CD14-positive monocyte (primary cell): ENCODE data around the gene SLC8A2. TPM values are rescaled to one million over a fixed set of nuclear protein-coding genes. Genes with fewer than 3 reads are reported as not detected.

ENCODE experiments used
- DNase-seq, 3 donors: peaks; one replicate each; pipeline ENCODE4 v3.0.0-alpha.2; 2011 to 2022
- H2AFZ ChIP-seq: 2 replicates; pipeline ENCODE4 v1.6.0; 2012; ENCODE audit warnings: mild to moderate bottlenecking, low read depth, low read length, inconsistent platforms; ENCODE audit not compliant: insufficient read depth, poor library complexity, severe bottlenecking
- H3K27ac ChIP-seq, 2 donors: 1 replicate in 1 of 2; 2 replicates in 1 of 2; pipeline ENCODE4 v1.5.1; 2012 to 2013; ENCODE audit warnings: low read length in 2 of 2, control low read depth in 1 of 2, inconsistent platforms in 1 of 2, low read depth in 1 of 2, mild to moderate bottlenecking in 1 of 2
- H3K27me3 ChIP-seq, 2 donors: one replicate each; pipeline versions ENCODE4 v1.6.0 to v1.6.1; 2011 to 2013; ENCODE audit warnings: low read length in 2 of 2; ENCODE audit not compliant: control insufficient read depth in 2 of 2, insufficient read depth in 2 of 2
- H3K36me3 ChIP-seq, 2 donors: replicated peaks in 1 of 2; 1 replicate in 1 of 2; 2 replicates in 1 of 2; pipeline versions ENCODE4 v1.5.1 to v1.6.1; 2012 to 2013; ENCODE audit warnings: low read length in 2 of 2, control low read depth in 1 of 2, inconsistent platforms in 1 of 2, mild to moderate bottlenecking in 1 of 2; ENCODE audit not compliant: insufficient read depth in 2 of 2, control insufficient read depth in 1 of 2
- H3K4me1 ChIP-seq, 2 donors: 1 replicate in 1 of 2; 2 replicates in 1 of 2; pipeline versions ENCODE4 v1.5.1 to v1.6.1; 2012 to 2013; ENCODE audit warnings: low read length in 2 of 2, control low read depth in 1 of 2, inconsistent platforms in 1 of 2, mild to moderate bottlenecking in 1 of 2, moderate library complexity in 1 of 2; ENCODE audit not compliant: insufficient read depth in 2 of 2, control insufficient read depth in 1 of 2
- H3K4me2 ChIP-seq: replicated peaks from 2 replicates; pipeline ENCODE3; 2012; ENCODE audit warnings: low read length, moderate library complexity, mild to moderate bottlenecking; ENCODE audit not compliant: poor library complexity, severe bottlenecking; ENCODE audit errors: extremely low read depth
- H3K4me3 ChIP-seq, 3 experiments: fragments of 200-600 bp in 1 of 3; sonication (generic) in 1 of 3; replicated peaks in 1 of 3; 1 replicate in 2 of 3; 2 replicates in 1 of 3; pipeline ENCODE4 v1.5.1; 2011 to 2013; ENCODE audit warnings: low read length in 3 of 3, mild to moderate bottlenecking in 3 of 3, control low read depth in 2 of 3, low read depth in 2 of 3, inconsistent platforms in 1 of 3, moderate library complexity in 1 of 3
- H3K79me2 ChIP-seq: 2 replicates; pipeline ENCODE4 v1.6.0; 2012; ENCODE audit warnings: mild to moderate bottlenecking, control low read depth, inconsistent platforms, low read length, moderate library complexity; ENCODE audit not compliant: insufficient read depth
- H3K9ac ChIP-seq: 2 replicates; pipeline ENCODE4 v1.6.0; 2017; ENCODE audit warnings: low read length, mild to moderate bottlenecking; ENCODE audit not compliant: insufficient read depth, poor library complexity, severe bottlenecking
- H3K9me3 ChIP-seq, 2 donors: replicated peaks in 1 of 2; 1 replicate in 1 of 2; 2 replicates in 1 of 2; pipeline versions ENCODE4 v1.5.1 to v1.6.1; 2012 to 2013; ENCODE audit warnings: low read length in 2 of 2, control low read depth in 1 of 2; ENCODE audit not compliant: control insufficient read depth in 1 of 2, insufficient read depth in 1 of 2
- H4K20me1 ChIP-seq: 2 replicates; pipeline ENCODE4 v1.6.0; 2012; ENCODE audit warnings: mild to moderate bottlenecking, low read length, control low read depth, moderate library complexity; ENCODE audit not compliant: insufficient read depth
- H3K27ac Mint-ChIP-seq, 7 donors: one replicate each; pipeline ENCODE4 v1.8.0; 2020; ENCODE audit warnings: mild to moderate bottlenecking in 7 of 7, mixed read lengths in 7 of 7, moderate library complexity in 6 of 7, inconsistent platforms in 2 of 7
- H3K27me3 Mint-ChIP-seq, 3 donors: one replicate each; pipeline ENCODE4 v1.8.0; 2021 to 2022; ENCODE audit warnings: low read depth in 3 of 3, mild to moderate bottlenecking in 3 of 3, mixed read lengths in 3 of 3, moderate library complexity in 3 of 3, inconsistent platforms in 1 of 3
- H3K36me3 Mint-ChIP-seq, 2 donors: one replicate each; pipeline ENCODE4 v1.8.0; 2020; ENCODE audit warnings: mixed read lengths in 2 of 2, inconsistent platforms in 1 of 2, mild to moderate bottlenecking in 1 of 2
- H3K4me1 Mint-ChIP-seq: one replicate; pipeline ENCODE4 v1.8.0; 2020; ENCODE audit warnings: mild to moderate bottlenecking, mixed read lengths
- H3K4me3 Mint-ChIP-seq, 2 donors: one replicate each; pipeline ENCODE4 v1.8.0; 2020; ENCODE audit warnings: mild to moderate bottlenecking in 2 of 2, mixed read lengths in 2 of 2, moderate library complexity in 1 of 2
- H3K9me3 Mint-ChIP-seq, 7 donors: one replicate each; pipeline ENCODE4 v1.8.0; 2020 to 2022; ENCODE audit warnings: mixed read lengths in 7 of 7, mild to moderate bottlenecking in 6 of 7, moderate library complexity in 6 of 7, inconsistent platforms in 2 of 7
- WGBS: methylation state at CpG from one replicate; pipeline ENCODE4 v1.1.5; 2013; ENCODE audit warnings: missing lambda C conversion rate; ENCODE audit not compliant: insufficient coverage; 5-methylcytosine and 5-hydroxymethylcytosine counted together
- intact Hi-C, 2 donors: fragments of 100-400 bp; cut with micrococcal nuclease; formaldehyde crosslinking; loops; one replicate each; pipeline versions ENCODE4 v1.15.0 to v1.15.1; 2023
- polyA plus RNA-seq, 3 donors: library from polyadenylated mRNA; depleted of rRNA in 1 of 3; unstranded in 2 of 3; stranded (reverse) in 1 of 3; fragments of 300-500 nt in 2 of 3; fragments of >200 nt in 1 of 3; fragmentation: Illumina TruSeq in 2 of 3; gene quantifications; 1 replicate in 2 of 3; 2 replicates in 1 of 3; pipeline ENCODE4 v1.2.3, GENCODE V29; 2012 to 2021
- TF ChIP-seq, protein P1 (sequence below): fragments of 200-600 bp; IDR thresholded peaks from one replicate; pipeline ENCODE4 v1.8.0; 2022; ENCODE audit warnings: antibody characterized with exemption, mild to moderate bottlenecking

SLC8A2 gene
- polyA plus RNA-seq, 3 donors, result not detected

DNA sequence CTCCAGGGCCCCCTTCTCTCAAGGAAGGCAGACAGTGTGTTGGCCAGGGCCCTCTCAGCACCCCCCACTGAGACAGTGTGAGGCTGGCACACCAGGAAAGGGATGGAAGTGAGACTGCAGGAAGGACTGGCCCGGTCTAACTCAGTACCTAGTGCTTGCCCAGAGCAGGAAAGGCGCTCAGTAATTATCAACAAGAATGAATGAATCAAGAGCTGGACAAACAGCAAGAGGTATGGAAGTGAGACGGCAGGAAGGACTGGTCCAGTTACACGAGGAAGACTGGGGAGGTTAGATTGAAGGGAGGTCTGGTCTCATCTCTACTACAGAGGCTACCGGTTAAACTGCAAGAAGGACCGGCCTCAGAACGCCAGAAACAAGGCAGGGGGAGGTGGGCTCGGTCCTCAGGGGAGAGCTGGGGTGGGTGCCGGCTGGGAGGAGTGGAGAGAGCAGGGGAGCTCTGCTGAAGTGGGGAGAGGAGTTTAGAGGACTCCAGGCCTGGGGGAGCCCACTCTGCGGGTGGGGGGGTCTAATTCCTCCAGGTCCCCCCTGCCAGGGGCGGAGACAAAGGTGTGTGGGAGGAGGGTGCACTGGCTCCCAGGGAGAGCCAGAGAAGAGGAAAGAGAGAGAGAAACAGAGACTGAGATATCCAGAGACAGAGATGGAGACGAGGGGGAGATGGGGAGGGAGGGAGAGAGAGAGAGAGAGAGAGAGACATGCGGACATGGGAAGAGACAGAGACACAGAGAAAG lies 1.1 kb downstream of the SLC8A2 start:
- Histone ChIP-seq H3K4me2 (no peak overlapping the region), H3K27ac (no peak overlapping the region), H3K4me1 (no peaks in the 10 kb centered on the region), H3K4me3 (no peak overlapping the region), H3K79me2 (no peaks in the 10 kb centered on the region), H3K27me3 (peaks cover 16 to 54% of the 10 kb centered on the region in 2 donors), H4K20me1 (no peaks in the 10 kb centered on the region), H3K36me3 (no peaks in the 10 kb centered on the region), H2AFZ (no peak overlapping the region), H3K9me3 (peaks cover 0 to 12% of the 10 kb centered on the region in 2 donors), H3K9ac (no peak overlapping the region)
- TF ChIP-seq, protein P1, sequence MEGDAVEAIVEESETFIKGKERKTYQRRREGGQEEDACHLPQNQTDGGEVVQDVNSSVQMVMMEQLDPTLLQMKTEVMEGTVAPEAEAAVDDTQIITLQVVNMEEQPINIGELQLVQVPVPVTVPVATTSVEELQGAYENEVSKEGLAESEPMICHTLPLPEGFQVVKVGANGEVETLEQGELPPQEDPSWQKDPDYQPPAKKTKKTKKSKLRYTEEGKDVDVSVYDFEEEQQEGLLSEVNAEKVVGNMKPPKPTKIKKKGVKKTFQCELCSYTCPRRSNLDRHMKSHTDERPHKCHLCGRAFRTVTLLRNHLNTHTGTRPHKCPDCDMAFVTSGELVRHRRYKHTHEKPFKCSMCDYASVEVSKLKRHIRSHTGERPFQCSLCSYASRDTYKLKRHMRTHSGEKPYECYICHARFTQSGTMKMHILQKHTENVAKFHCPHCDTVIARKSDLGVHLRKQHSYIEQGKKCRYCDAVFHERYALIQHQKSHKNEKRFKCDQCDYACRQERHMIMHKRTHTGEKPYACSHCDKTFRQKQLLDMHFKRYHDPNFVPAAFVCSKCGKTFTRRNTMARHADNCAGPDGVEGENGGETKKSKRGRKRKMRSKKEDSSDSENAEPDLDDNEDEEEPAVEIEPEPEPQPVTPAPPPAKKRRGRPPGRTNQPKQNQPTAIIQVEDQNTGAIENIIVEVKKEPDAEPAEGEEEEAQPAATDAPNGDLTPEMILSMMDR, result no peak
- peak overlapping the region in 1 of 2 donors; percentile 82 for H3K4me3 Mint-ChIP-seq
- peaks cover 60 to 62% (median 60%) of the 10 kb centered on the region in 3 donors for H3K27me3 Mint-ChIP-seq
- H3K4me1 Mint-ChIP-seq, result peaks cover 7% of the 10 kb centered on the region
- DNase-seq, result no peak
- intact Hi-C loops, result no loop called here
- peaks cover 0 to 6% (median 3%) of the 10 kb centered on the region in 7 donors for H3K9me3 Mint-ChIP-seq
- no peak overlapping the region for H3K27ac Mint-ChIP-seq
- peaks cover 2 to 4% of the 10 kb centered on the region in 2 donors for H3K36me3 Mint-ChIP-seq
- WGBS, result 34% methylated on average over 10 of the region's 13 CpGs

DNA sequence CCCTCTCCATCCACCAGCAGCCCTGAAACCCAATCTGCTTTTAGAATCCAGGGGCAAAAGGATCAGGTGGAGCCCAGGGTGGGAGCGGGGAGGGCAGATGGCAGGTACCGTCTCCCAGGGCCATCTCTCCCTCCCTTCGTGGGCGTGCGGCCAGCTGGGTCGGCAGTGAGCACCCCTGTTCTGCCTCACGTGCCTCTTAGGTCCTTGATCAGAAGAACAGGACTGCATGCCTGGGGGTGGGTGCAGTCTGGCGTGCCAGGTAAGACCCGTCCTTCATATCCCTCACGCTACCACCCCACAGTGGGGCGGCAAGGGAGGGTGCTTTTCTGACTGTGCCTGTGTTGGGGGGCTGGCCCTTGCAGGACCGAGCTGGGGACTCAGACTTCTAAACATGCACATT lies 2.0 kb downstream of the SLC8A2 start:
- DNase-seq, result no peak
- Mint-ChIP-seq H3K27ac (no peak overlapping the region), H3K36me3 (peaks cover 0 to 2% of the 10 kb centered on the region in 2 donors), H3K27me3 (peaks cover 57 to 63% (median 62%) of the 10 kb centered on the region in 3 donors), H3K4me1 (peaks cover 7% of the 10 kb centered on the region), H3K4me3 (peak overlapping the region in 1 of 2 donors; percentile 35), H3K9me3 (peaks cover 0 to 6% (median 3%) of the 10 kb centered on the region in 7 donors)
- H2AFZ ChIP-seq, result no peak overlapping the region
- 21% methylated on average over 8 of the region's 12 CpGs for WGBS
- peaks cover 0 to 12% of the 10 kb centered on the region in 2 donors for H3K9me3 ChIP-seq
- H3K27ac ChIP-seq, result no peak overlapping the region
- no peaks in the 10 kb centered on the region for H3K36me3 ChIP-seq
- intact Hi-C loops, result no loop called here
- no peak overlapping the region for H3K9ac ChIP-seq
- no peak overlapping the region for H3K4me2 ChIP-seq
- no peaks in the 10 kb centered on the region for H3K79me2 ChIP-seq
- no peaks in the 10 kb centered on the region for H4K20me1 ChIP-seq
- H3K4me3 ChIP-seq, result no peak overlapping the region
- H3K27me3 ChIP-seq, result peaks cover 16 to 54% of the 10 kb centered on the region in 2 donors
- no peaks in the 10 kb centered on the region for H3K4me1 ChIP-seq
- TF ChIP-seq, protein P1, result no peak
